ENCODE measurements around the gene DHRS9. TPM values are rescaled to one million over a fixed set of nuclear protein-coding genes. Genes with fewer than 3 reads are reported as not detected.

DHRS9 gene
- total and polyA plus RNA-seq, 9 of the 15 experiments (the other 6 are each of a cell fraction or from before 2014, with no cell fraction given), result 0.27 to 1.7 (median 0.69) TPM

DNA sequence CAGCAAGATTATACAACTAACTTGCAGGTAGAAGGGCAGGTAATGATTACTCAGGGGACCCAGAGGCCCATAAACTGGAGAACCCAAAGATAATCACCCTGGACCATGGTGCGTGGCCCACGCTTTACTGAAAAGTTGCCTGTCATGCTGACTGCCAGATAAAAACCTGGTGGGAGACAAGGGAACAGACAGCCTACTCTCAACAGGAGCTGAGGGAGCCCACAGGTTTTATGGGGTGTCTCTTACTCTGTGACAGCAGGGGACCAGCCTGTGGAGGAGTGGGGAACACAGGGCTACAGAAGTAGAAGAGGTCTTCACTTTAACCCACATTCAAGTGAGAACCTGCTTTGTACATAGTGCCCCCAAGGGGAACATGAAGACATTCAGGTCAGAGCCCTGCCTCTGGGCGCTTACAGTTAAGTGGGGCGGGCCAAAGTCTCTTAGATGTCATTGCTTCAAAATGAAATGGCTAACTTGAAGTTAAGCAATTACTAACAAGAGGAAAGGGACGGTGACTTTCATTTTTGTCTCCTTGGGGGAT is 60.4 kb downstream of the DHRS9 start (continued):
- TF ChIP-seq TBL1XR1 (IDR thresholded peaks at IDR 0.05; ENCODE audit: low read length in 2 of 2), result peak in 1 of 2 experiments; percentile 64; a peak in 1 of 4 replicates
- TF ChIP-seq DPF2 (IDR thresholded peaks at IDR 0.05), result peak; percentile 94
- TF ChIP-seq SPI1 (IDR thresholded peaks at IDR 0.05; ENCODE audit: borderline replicate concordance, low read depth, low read length), result no peak
- TF ChIP-seq TEAD4 (IDR thresholded peaks at IDR 0.05; ENCODE audit: low read length), result peak; percentile 79
- TF ChIP-seq TEAD4 (CRISPR knock-in tag; IDR thresholded peaks at IDR 0.05; ENCODE audit: borderline replicate concordance), result no peak
- peak; percentile 80 for TF ChIP-seq TRIM28 (IDR thresholded peaks at IDR 0.05)
- no peak for TF ChIP-seq SIN3A (IDR thresholded peaks at IDR 0.05; ENCODE audit: borderline replicate concordance in 2 of 2, control insufficient read depth in 1 of 2, low read depth in 2 of 2, low read length in 2 of 2)
- peak in 1 of 2 experiments; percentile 50; a peak in 1 of 4 replicates for TF ChIP-seq RCOR1 (IDR thresholded peaks at IDR 0.05; ENCODE audit: borderline replicate concordance in 1 of 2, low read depth in 2 of 2, low read length in 2 of 2)
- TF ChIP-seq ZNF24 (IDR thresholded peaks at IDR 0.05), result peak; percentile 41; the same call in 1 of the 2 replicates
- TF ChIP-seq, protein P1, sequence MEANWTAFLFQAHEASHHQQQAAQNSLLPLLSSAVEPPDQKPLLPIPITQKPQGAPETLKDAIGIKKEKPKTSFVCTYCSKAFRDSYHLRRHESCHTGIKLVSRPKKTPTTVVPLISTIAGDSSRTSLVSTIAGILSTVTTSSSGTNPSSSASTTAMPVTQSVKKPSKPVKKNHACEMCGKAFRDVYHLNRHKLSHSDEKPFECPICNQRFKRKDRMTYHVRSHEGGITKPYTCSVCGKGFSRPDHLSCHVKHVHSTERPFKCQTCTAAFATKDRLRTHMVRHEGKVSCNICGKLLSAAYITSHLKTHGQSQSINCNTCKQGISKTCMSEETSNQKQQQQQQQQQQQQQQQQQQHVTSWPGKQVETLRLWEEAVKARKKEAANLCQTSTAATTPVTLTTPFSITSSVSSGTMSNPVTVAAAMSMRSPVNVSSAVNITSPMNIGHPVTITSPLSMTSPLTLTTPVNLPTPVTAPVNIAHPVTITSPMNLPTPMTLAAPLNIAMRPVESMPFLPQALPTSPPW (CRISPR knock-in tag; IDR thresholded peaks at IDR 0.05), result 0 out of 2 replicates have a peak, but pooled peaks have one; percentile 23
- peak; percentile 92 for TF ChIP-seq MAFG (tag; conservative IDR thresholded peaks at IDR 0.05)
- TF ChIP-seq, protein P2, sequence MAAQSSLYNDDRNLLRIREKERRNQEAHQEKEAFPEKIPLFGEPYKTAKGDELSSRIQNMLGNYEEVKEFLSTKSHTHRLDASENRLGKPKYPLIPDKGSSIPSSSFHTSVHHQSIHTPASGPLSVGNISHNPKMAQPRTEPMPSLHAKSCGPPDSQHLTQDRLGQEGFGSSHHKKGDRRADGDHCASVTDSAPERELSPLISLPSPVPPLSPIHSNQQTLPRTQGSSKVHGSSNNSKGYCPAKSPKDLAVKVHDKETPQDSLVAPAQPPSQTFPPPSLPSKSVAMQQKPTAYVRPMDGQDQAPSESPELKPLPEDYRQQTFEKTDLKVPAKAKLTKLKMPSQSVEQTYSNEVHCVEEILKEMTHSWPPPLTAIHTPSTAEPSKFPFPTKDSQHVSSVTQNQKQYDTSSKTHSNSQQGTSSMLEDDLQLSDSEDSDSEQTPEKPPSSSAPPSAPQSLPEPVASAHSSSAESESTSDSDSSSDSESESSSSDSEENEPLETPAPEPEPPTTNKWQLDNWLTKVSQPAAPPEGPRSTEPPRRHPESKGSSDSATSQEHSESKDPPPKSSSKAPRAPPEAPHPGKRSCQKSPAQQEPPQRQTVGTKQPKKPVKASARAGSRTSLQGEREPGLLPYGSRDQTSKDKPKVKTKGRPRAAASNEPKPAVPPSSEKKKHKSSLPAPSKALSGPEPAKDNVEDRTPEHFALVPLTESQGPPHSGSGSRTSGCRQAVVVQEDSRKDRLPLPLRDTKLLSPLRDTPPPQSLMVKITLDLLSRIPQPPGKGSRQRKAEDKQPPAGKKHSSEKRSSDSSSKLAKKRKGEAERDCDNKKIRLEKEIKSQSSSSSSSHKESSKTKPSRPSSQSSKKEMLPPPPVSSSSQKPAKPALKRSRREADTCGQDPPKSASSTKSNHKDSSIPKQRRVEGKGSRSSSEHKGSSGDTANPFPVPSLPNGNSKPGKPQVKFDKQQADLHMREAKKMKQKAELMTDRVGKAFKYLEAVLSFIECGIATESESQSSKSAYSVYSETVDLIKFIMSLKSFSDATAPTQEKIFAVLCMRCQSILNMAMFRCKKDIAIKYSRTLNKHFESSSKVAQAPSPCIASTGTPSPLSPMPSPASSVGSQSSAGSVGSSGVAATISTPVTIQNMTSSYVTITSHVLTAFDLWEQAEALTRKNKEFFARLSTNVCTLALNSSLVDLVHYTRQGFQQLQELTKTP (IDR thresholded peaks at IDR 0.05; ENCODE audit: low read depth in 1 of 2, partially characterized antibody in 2 of 2), result peak in 1 of 2 experiments; percentile 13
- TF ChIP-seq SMARCE1 (IDR thresholded peaks at IDR 0.05), result peak; percentile 80
- peak; percentile 27; the same call in 1 of the 2 replicates for TF ChIP-seq MBD2 (IDR thresholded peaks at IDR 0.05; ENCODE audit: borderline replicate concordance, low read depth)
- TF ChIP-seq GATAD2B (IDR thresholded peaks at IDR 0.05; ENCODE audit: borderline replicate concordance), result peak; percentile 71
- TF ChIP-seq IRF2 (CRISPR knock-in tag; IDR thresholded peaks at IDR 0.05), result no peak
- TF ChIP-seq PBX2 (CRISPR knock-in tag; IDR thresholded peaks at IDR 0.05; ENCODE audit: low read depth), result no peak
- no peak for TF ChIP-seq PBX2 (tag; conservative IDR thresholded peaks at IDR 0.05; ENCODE audit: low read depth)
- TF ChIP-seq ZNF232 (CRISPR knock-in tag; IDR thresholded peaks at IDR 0.05), result no peak
- TF ChIP-seq ZNF766 (CRISPR knock-in tag; conservative IDR thresholded peaks at IDR 0.05), result peak; percentile 64
- TF ChIP-seq PURB (CRISPR knock-in tag; IDR thresholded peaks at IDR 0.05; ENCODE audit: low read depth), result no peak
